ENCODE measurements around the gene PTPN1. TPM values are rescaled to one million over a fixed set of nuclear protein-coding genes. Genes with fewer than 3 reads are reported as not detected.

The PTPN1 gene
- total and polyA plus RNA-seq, 2 of the 13 experiments (the other 11 are each of a cell fraction or from before 2014, with no cell fraction given), result 17.7 to 37.2 TPM

- TF ChIP-seq ZNF614 (CRISPR knock-in tag; IDR thresholded peaks at IDR 0.05; ENCODE audit: borderline replicate concordance) (0 out of 2 replicates have a peak, but pooled peaks have one; percentile 65), HDAC1 (CRISPR knock-in tag; IDR thresholded peaks at IDR 0.05) (0 out of 2 replicates have a peak, but pooled peaks have one; percentile 23), JUNB (CRISPR knock-in tag; IDR thresholded peaks at IDR 0.05; ENCODE audit: borderline replicate concordance) (peak; percentile 74; the same call in 1 of the 2 replicates), NR2F6 (IDR thresholded peaks at IDR 0.05) (peak; percentile 59; the same call in 1 of the 2 replicates), NR2F6 (CRISPR knock-in tag; IDR thresholded peaks at IDR 0.05) (peak; percentile 84), BCL6 (CRISPR knock-in tag; IDR thresholded peaks at IDR 0.05) (peak; percentile 59; the same call in 1 of the 2 replicates), NAIF1 (CRISPR knock-in tag; IDR thresholded peaks at IDR 0.05; ENCODE audit: borderline replicate concordance) (no peak), ETV5 (CRISPR knock-in tag; IDR thresholded peaks at IDR 0.05; ENCODE audit: borderline replicate concordance) (peak; percentile 43; the same call in 1 of the 2 replicates), HOXA3 (CRISPR knock-in tag; IDR thresholded peaks at IDR 0.05) (peak; percentile 70), FOSL2 (CRISPR knock-in tag; IDR thresholded peaks at IDR 0.05) (peak; percentile 96), FOXP1 (IDR thresholded peaks at IDR 0.05) (no peak), FOXP1 (CRISPR knock-in tag; IDR thresholded peaks at IDR 0.05) (0 out of 2 replicates have a peak, but pooled peaks have one; percentile 22), ZNF790 (CRISPR knock-in tag; IDR thresholded peaks at IDR 0.05; ENCODE audit: borderline replicate concordance) (0 out of 2 replicates have a peak, but pooled peaks have one; percentile 21), PAXIP1 (CRISPR knock-in tag; conservative IDR thresholded peaks at IDR 0.05) (0 out of 2 replicates have a peak, but pooled peaks have one; percentile 22), ZNF275 (CRISPR knock-in tag; IDR thresholded peaks at IDR 0.05; ENCODE audit: borderline replicate concordance) (0 out of 2 replicates have a peak, but pooled peaks have one; percentile 48), NKX3-1 (CRISPR knock-in tag; IDR thresholded peaks at IDR 0.05) (0 out of 2 replicates have a peak, but pooled peaks have one; percentile 25), TEAD3 (CRISPR knock-in tag; optimal IDR thresholded peaks at IDR 0.05; ENCODE audit: borderline replicate concordance) (peak; percentile 36), ZNF562 (CRISPR knock-in tag; IDR thresholded peaks at IDR 0.05; ENCODE audit: borderline replicate concordance) (no peak), PHF5A (CRISPR knock-in tag; IDR thresholded peaks at IDR 0.05; ENCODE audit: low read depth, unreplicated experiment) (peak; percentile 57)
- TF ChIP-seq, protein P1, sequence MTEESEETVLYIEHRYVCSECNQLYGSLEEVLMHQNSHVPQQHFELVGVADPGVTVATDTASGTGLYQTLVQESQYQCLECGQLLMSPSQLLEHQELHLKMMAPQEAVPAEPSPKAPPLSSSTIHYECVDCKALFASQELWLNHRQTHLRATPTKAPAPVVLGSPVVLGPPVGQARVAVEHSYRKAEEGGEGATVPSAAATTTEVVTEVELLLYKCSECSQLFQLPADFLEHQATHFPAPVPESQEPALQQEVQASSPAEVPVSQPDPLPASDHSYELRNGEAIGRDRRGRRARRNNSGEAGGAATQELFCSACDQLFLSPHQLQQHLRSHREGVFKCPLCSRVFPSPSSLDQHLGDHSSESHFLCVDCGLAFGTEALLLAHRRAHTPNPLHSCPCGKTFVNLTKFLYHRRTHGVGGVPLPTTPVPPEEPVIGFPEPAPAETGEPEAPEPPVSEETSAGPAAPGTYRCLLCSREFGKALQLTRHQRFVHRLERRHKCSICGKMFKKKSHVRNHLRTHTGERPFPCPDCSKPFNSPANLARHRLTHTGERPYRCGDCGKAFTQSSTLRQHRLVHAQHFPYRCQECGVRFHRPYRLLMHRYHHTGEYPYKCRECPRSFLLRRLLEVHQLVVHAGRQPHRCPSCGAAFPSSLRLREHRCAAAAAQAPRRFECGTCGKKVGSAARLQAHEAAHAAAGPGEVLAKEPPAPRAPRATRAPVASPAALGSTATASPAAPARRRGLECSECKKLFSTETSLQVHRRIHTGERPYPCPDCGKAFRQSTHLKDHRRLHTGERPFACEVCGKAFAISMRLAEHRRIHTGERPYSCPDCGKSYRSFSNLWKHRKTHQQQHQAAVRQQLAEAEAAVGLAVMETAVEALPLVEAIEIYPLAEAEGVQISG (CRISPR knock-in tag; IDR thresholded peaks at IDR 0.05), result peak; percentile 24; the same call in 1 of the 2 replicates
Measured at GRCh38 chr20:50475681-50476292, 34.4 kb upstream of the PTPN1 start (continued).
